Right cardiac atrium (tissue), 5 donors: ENCODE measurements around the gene TM4SF20. TPM values are rescaled to one million over a fixed set of nuclear protein-coding genes. Genes with fewer than 3 reads are reported as not detected.
A peak's percentile ranks its signal among the peaks of the same experiment; 100 is the strongest.

Source experiments
- ATAC-seq, 2 donors: fragments of 200-7000 bp; cut with Tn5 transposase; one replicate each; pipeline versions ENCODE4 v1.8.0 to v1.9.1; 2020; ENCODE audit warnings: moderate library complexity in 2 of 2, mild to moderate bottlenecking in 1 of 2
- DNase-seq, 3 donors: peaks; one replicate each; pipeline ENCODE4 v3.0.0-alpha.2; 2020
- H3K27ac ChIP-seq: one replicate; pipeline ENCODE4 v1.5.1; 2013; ENCODE audit warnings: mild to moderate bottlenecking, low read length, control low read depth, moderate library complexity
- H3K27me3 ChIP-seq: one replicate; pipeline ENCODE4 v1.6.1; 2013; ENCODE audit not compliant: control insufficient read depth, insufficient read depth
- H3K4me1 ChIP-seq: one replicate; pipeline ENCODE4 v1.6.1; 2013; ENCODE audit warnings: low read length; ENCODE audit not compliant: control insufficient read depth, insufficient read depth
- H3K4me3 ChIP-seq: one replicate; pipeline ENCODE4 v1.5.1; 2013; ENCODE audit warnings: low read length, control low read depth
- H3K9me3 ChIP-seq: one replicate; pipeline ENCODE4 v1.6.1; 2013; ENCODE audit warnings: low read length; ENCODE audit not compliant: control insufficient read depth
- WGBS: extraction: QIAGEN DNeasy Blood & Tissue Kit; methylation state at CpG from one replicate; pipeline ENCODE4 v1.1.7; 2013; 5-methylcytosine and 5-hydroxymethylcytosine counted together
- intact Hi-C, 4 donors: fragments of 100-400 bp; cut with DNase I; formaldehyde crosslinking; loops; one replicate each; pipeline versions ENCODE4 v1.11.0 to v1.14.0; 2022 to 2023
- long read RNA-seq, 4 donors: library from polyadenylated mRNA; unstranded; transcript quantifications; one replicate each; pipeline ENCODE4 v2.0.0, GENCODE V29; 2020 to 2021
- polyA plus RNA-seq: library from polyadenylated mRNA; stranded (reverse); fragments of 200-250 nt; gene quantifications from one replicate; pipeline ENCODE4 v1.2.3, GENCODE V29; 2013
- total RNA-seq, 4 donors: library from RNA; stranded (reverse); fragmentation: NEBNext Ultra II Directional; extraction: Animal tissue kit (Norgen Biotek cat#: 25700); gene quantifications; one replicate each; pipeline ENCODE4 v1.2.1, GENCODE V29; 2021
- donor health status: healthy with polysubstance abuse.
- donor health status: DM: no; HTN: yes; CAD: no.
- donor health status: DM: no; HTN: no; CAD: no.
- donor health status: DM: no; HTN: yes; CAD: no; lungs with severe emphysema.
- donor health status: DM: yes; HTN: yes; CAD: no.

Gene TM4SF20
- total RNA-seq (not detected), polyA plus RNA-seq (not detected)
- long read RNA-seq, donor 1, result 0 reads
- long read RNA-seq, donor 2, result 0 reads
- long read RNA-seq, donor 3, result 0 reads
- long read RNA-seq, donor 4, result 0 reads

GRCh38 chr2:227379095-227379494 lies at the start of gene TM4SF20:
TSS of gene TM4SF20 (minus strand) at chr2:227379306. CDS start at chr2:227379268, 38 bp downstream.
- Histone ChIP-seq H3K9me3 (no peaks in the 10 kb centered on the region), H3K4me1 (no peaks in the 10 kb centered on the region), H3K27me3 (no peaks in the 10 kb centered on the region), H3K27ac (no peak within 1 kb of the TSS), H3K4me3 (no peak within 1 kb of the TSS)
- no peak for ATAC-seq
- 91% methylated on average over 4 of the region's 4 CpGs for WGBS
- no peak for DNase-seq
- intact Hi-C loops, result no loop called here

GRCh38 chr2:227428731-227429285 lies 49.7 kb upstream of the TM4SF20 start:
- ATAC-seq (no peak), DNase-seq (no peak)
- 73% methylated on average over 8 of the region's 8 CpGs for WGBS
- Histone ChIP-seq H3K9me3 (no peaks in the 10 kb centered on the region), H3K27ac (no peak overlapping the region), H3K27me3 (no peaks in the 10 kb centered on the region), H3K4me1 (no peaks in the 10 kb centered on the region), H3K4me3 (no peak overlapping the region)
- intact Hi-C loops, result no loop called here

- WGBS, result 69% methylated on average over 10 of the region's 10 CpGs
- no peaks in the 10 kb centered on the region for H3K4me1 ChIP-seq
- H3K4me3 ChIP-seq, result no peak overlapping the region
- intact Hi-C loops, result no loop called here
- no peaks in the 10 kb centered on the region for H3K27me3 ChIP-seq
- H3K9me3 ChIP-seq, result no peaks in the 10 kb centered on the region
- no peak overlapping the region for H3K27ac ChIP-seq
- ATAC-seq (no peak), DNase-seq (no peak)
Observed at GRCh38 chr2:227423656-227424499, 44.8 kb upstream of the TM4SF20 start.

GRCh38 chr2:227420087-227421052 lies 41.3 kb upstream of the TM4SF20 start:
- Histone ChIP-seq H3K27ac (no peak overlapping the region), H3K4me3 (no peak overlapping the region), H3K4me1 (peaks cover 2% of the 10 kb centered on the region), H3K27me3 (no peaks in the 10 kb centered on the region), H3K9me3 (no peaks in the 10 kb centered on the region)
- WGBS, result 85% methylated on average over 15 of the region's 15 CpGs
- intact Hi-C loops, result no loop called here
- ATAC-seq (no peak), DNase-seq (no peak)

- H3K27me3 ChIP-seq, result no peaks in the 10 kb centered on the region
- WGBS, result 84% methylated on average over 4 of the region's 4 CpGs
- no peak overlapping the region for H3K4me3 ChIP-seq
- H3K27ac ChIP-seq, result peak overlapping the region; percentile 36
- peaks cover 2% of the 10 kb centered on the region for H3K4me1 ChIP-seq
- ATAC-seq, result peak in 1 of 2 donors; percentile 18
- no peak for DNase-seq
- no peaks in the 10 kb centered on the region for H3K9me3 ChIP-seq
- intact Hi-C loops, result no loop called here
Observed at GRCh38 chr2:227416701-227417100, 37.6 kb upstream of the TM4SF20 start.

GRCh38 chr2:227415538-227416424 lies 36.7 kb upstream of the TM4SF20 start:
- peaks cover 2% of the 10 kb centered on the region for H3K4me1 ChIP-seq
- peak overlapping the region; percentile 66 for H3K27ac ChIP-seq
- H3K4me3 ChIP-seq, result no peak overlapping the region
- intact Hi-C loops, result no loop called here
- DNase-seq (peak; percentile 64 to 77 (median 74)), ATAC-seq (peak; percentile 88 to 92)
- no peaks in the 10 kb centered on the region for H3K9me3 ChIP-seq
- WGBS, result 46% methylated on average over 10 of the region's 10 CpGs
- H3K27me3 ChIP-seq, result no peaks in the 10 kb centered on the region

- no peak overlapping the region for H3K4me3 ChIP-seq
- H3K27me3 ChIP-seq, result no peaks in the 10 kb centered on the region
- peaks cover 2% of the 10 kb centered on the region for H3K4me1 ChIP-seq
- ATAC-seq (no peak), DNase-seq (no peak)
- intact Hi-C loops, result no loop called here
- H3K27ac ChIP-seq, result no peak overlapping the region
- WGBS, result 87% methylated on average over 3 of the region's 3 CpGs
- no peaks in the 10 kb centered on the region for H3K9me3 ChIP-seq
Observed at GRCh38 chr2:227414846-227415245, 35.7 kb upstream of the TM4SF20 start.

- DNase-seq (no peak), ATAC-seq (peak in 1 of 2 donors; percentile 13)
- WGBS, result 59% methylated on average over 8 of the region's 8 CpGs
- intact Hi-C loops, result no loop called here
- H3K4me3 ChIP-seq, result no peak overlapping the region
- H3K27me3 ChIP-seq, result no peaks in the 10 kb centered on the region
- no peaks in the 10 kb centered on the region for H3K9me3 ChIP-seq
- peaks cover 2% of the 10 kb centered on the region for H3K4me1 ChIP-seq
- H3K27ac ChIP-seq, result no peak overlapping the region
Observed at GRCh38 chr2:227413371-227413770, 34.3 kb upstream of the TM4SF20 start.

- Histone ChIP-seq H3K4me1 (peaks cover 2% of the 10 kb centered on the region), H3K27ac (no peak overlapping the region), H3K27me3 (no peaks in the 10 kb centered on the region), H3K4me3 (no peak overlapping the region), H3K9me3 (no peaks in the 10 kb centered on the region)
- ATAC-seq (no peak), DNase-seq (no peak)
- WGBS, result 76% methylated on average over 5 of the region's 5 CpGs
- intact Hi-C loops, result no loop called here
Observed at GRCh38 chr2:227412877-227413276, 33.8 kb upstream of the TM4SF20 start.

- no peak for ATAC-seq
- 71% methylated on average over 3 of the region's 3 CpGs for WGBS
- Histone ChIP-seq H3K27ac (no peak overlapping the region), H3K9me3 (no peaks in the 10 kb centered on the region), H3K4me3 (no peak overlapping the region), H3K27me3 (no peaks in the 10 kb centered on the region), H3K4me1 (peaks cover 4% of the 10 kb centered on the region)
- intact Hi-C loops, result no loop called here
- DNase-seq, result no peak
Observed at GRCh38 chr2:227411990-227412350, 32.9 kb upstream of the TM4SF20 start.
